ENCODE results near the gene CHPF.
A peak's percentile ranks its signal among the peaks of the same experiment; 100 is the strongest.

CHPF gene

DNA sequence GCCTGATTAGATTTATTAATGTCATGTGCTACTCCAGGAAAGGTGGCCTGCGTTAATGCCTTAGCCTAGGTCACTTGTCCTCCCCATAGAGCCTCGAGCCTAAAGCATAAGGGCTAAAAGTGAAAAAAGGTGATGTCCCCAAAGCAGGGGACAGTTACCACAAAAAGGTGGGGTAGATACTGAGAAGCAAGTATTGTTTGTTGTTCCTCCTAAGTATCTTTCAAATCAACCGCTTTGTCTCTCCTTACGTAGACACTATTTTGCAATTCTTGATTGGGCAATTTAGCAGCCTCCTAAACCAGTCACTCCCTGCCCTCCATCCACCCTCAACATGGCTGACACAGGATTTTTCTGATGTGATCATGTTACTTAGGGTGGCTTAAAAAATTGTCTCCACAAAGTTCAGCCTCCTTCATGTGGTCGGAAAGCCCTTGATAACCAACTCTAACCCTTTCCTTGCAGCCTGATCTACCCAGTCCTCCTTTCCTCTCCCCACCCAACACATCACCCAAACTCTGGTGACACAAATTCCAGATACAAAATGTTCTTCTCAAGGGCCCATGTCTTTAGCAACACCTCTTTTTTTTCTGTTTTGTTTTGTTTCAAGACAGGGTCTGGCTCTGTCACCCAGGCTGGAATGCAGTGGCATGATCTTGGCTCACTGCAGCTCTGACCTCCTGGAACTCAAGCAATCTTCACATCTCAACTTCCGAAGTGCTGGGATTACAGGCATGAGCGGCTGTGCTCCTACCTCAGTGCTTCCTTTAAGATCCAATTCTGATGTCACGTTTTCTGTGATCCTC lies 35.4 kb upstream of the CHPF start:
- peaks cover 7% of the 10 kb centered on the region for H3K27me3 Mint-ChIP-seq (ENCODE audit: low read depth)
- H3K9me3 Mint-ChIP-seq, result no peaks in the 10 kb centered on the region
- H3K36me3 Mint-ChIP-seq (ENCODE audit: low read depth), result no peaks in the 10 kb centered on the region
- H3K4me1 Mint-ChIP-seq, result peaks cover 33% of the 10 kb centered on the region
- TF ChIP-seq, protein P1, sequence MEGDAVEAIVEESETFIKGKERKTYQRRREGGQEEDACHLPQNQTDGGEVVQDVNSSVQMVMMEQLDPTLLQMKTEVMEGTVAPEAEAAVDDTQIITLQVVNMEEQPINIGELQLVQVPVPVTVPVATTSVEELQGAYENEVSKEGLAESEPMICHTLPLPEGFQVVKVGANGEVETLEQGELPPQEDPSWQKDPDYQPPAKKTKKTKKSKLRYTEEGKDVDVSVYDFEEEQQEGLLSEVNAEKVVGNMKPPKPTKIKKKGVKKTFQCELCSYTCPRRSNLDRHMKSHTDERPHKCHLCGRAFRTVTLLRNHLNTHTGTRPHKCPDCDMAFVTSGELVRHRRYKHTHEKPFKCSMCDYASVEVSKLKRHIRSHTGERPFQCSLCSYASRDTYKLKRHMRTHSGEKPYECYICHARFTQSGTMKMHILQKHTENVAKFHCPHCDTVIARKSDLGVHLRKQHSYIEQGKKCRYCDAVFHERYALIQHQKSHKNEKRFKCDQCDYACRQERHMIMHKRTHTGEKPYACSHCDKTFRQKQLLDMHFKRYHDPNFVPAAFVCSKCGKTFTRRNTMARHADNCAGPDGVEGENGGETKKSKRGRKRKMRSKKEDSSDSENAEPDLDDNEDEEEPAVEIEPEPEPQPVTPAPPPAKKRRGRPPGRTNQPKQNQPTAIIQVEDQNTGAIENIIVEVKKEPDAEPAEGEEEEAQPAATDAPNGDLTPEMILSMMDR (IDR thresholded peaks at IDR 0.05; ENCODE audit: unreplicated experiment in 3 of 3), result no peak
- peak overlapping the region; percentile 27 to 63 (median 38) for H3K27ac Mint-ChIP-seq
- H3K4me3 Mint-ChIP-seq, result peak overlapping the region in 1 of 3 experiments; percentile 48

DNA sequence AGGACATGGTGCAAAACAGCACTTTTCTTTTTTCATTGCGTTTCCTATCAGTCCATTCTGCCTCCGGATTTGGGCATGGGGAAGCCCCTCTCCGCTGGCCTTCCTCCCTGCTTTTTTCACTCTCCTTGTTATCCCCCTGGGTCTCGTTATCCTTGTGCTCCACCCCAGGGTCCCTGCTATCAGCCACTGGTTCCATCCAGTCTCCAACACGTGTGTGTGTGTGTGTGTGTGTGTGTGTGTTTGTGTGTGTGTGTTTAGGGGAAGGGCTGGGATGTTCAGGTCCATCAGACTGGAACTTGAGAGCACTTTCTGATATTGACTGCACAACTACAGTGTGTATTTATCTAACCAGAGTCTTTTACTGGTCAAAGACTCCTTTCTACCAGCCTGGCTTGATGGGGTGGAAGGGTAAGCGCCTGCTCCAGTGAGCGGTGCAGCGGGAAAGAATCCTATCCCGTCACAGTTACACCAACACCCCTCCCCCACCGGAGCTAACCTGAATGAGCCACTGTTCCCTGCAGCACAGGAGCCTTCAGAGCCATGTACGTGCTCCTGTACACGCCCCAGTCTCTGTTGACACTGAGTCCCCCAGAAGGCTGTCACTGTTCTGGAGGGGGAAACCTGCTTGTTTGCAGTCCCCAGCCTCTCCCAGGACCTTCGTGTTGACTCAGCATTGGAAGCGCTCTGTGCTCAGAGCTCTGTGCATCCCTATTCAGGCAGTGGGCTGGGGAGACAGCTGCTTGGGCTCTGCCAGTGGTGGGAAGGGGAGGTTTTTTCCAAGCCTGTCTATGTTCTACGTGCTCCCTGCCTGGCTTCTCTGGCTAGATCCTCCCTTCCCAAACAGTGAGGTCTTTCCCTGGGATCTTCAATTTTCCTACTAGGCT lies 33.1 kb upstream of the CHPF start:
- TF ChIP-seq, protein P1 (IDR thresholded peaks at IDR 0.05; ENCODE audit: unreplicated experiment in 3 of 3), result no peak
- peaks cover 45% of the 10 kb centered on the region for H3K4me1 Mint-ChIP-seq
- no peaks in the 10 kb centered on the region for H3K36me3 Mint-ChIP-seq (ENCODE audit: low read depth)
- H3K4me3 Mint-ChIP-seq, result peak overlapping the region; percentile 28 to 57 (median 37)
- peak overlapping the region; percentile 63 to 95 (median 64) for H3K27ac Mint-ChIP-seq
- H3K27me3 Mint-ChIP-seq (ENCODE audit: low read depth), result peaks cover 7% of the 10 kb centered on the region
- H3K9me3 Mint-ChIP-seq, result no peaks in the 10 kb centered on the region

DNA sequence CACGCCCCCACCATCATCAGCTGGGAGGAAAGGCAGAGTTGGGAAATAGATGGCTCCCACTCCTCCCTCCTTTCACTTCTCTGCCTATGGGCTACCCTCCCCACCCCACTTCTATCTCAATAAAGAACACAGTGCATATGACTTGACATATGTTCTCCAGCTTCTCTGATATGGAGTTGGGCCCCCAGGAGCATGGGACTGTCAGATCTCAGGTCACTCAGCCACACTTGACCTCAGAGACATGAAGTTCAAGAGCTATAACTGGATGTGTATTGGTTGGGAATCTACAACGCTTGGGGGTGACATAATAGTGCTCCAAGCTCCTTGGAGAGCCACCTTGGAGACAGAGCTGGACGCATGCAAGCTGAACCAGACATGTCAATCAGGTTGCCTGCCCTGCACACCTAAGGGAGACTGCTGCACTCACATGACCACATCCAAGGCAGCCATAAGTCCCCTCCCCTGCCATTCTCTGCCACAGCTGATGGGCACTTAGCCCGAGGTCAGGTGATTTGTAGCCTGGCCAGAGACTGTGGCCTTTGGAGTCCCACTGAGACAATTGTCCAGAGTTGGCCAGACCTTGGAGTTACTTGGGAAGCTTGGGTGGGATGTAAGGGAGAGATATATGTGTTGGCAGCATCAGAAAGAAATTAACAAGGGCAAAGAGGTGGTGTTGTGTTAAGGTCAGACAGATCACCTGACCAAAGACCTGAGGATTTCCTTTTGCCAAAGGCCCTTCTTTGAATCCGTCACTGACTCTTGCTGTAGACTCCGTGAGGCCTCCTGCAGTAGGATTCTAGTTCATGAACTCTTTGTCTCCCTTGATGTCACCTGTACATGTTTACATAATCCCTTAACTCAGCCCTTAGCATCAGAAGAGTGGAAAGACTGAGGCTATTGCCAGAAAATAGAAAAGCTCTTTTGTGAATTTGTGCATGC lies 32.2 kb upstream of the CHPF start:
- Mint-ChIP-seq H3K36me3 (ENCODE audit: low read depth) (no peaks in the 10 kb centered on the region), H3K4me3 (peak overlapping the region in 1 of 3 experiments; percentile 29), H3K27me3 (ENCODE audit: low read depth) (peaks cover 7% of the 10 kb centered on the region), H3K27ac (peak overlapping the region; percentile 63 to 95 (median 64)), H3K4me1 (peaks cover 48% of the 10 kb centered on the region), H3K9me3 (no peaks in the 10 kb centered on the region)
- TF ChIP-seq, protein P1 (IDR thresholded peaks at IDR 0.05; ENCODE audit: unreplicated experiment in 3 of 3), result no peak

DNA sequence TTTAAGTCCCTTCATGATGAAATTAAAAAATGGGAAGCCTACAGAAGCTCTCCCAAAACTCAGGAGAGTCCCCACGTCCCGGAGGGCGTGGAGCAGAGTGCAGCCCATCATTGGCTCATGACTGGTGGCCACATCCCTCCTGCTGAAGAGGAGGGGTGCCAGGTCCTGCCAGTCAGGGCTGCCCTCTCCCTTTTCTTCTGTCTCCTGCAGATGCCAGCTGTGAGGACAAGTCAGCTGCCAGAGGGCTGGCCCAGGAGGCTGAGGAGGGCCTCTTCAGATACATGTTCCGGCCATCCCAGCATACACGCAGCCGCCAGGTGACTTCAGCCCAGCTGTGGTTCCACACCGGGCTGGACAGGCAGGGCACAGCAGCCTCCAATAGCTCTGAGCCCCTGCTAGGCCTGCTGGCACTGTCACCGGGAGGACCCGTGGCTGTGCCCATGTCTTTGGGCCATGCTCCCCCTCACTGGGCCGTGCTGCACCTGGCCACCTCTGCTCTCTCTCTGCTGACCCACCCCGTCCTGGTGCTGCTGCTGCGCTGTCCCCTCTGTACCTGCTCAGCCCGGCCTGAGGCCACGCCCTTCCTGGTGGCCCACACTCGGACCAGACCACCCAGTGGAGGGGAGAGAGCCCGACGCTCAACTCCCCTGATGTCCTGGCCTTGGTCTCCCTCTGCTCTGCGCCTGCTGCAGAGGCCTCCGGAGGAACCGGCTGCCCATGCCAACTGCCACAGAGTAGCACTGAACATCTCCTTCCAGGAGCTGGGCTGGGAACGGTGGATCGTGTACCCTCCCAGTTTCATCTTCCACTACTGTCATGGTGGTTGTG lies 31.1 kb upstream of the CHPF start:
- H3K4me1 Mint-ChIP-seq, result peaks cover 51% of the 10 kb centered on the region
- H3K27ac Mint-ChIP-seq, result peak overlapping the region in 1 of 3 experiments; percentile 63
- TF ChIP-seq, protein P1 (IDR thresholded peaks at IDR 0.05; ENCODE audit: unreplicated experiment in 3 of 3), result no peak
- peaks cover 7% of the 10 kb centered on the region for H3K27me3 Mint-ChIP-seq (ENCODE audit: low read depth)
- peaks cover 3% of the 10 kb centered on the region for H3K36me3 Mint-ChIP-seq (ENCODE audit: low read depth)
- peak overlapping the region in 1 of 3 experiments; percentile 43 for H3K4me3 Mint-ChIP-seq
- no peaks in the 10 kb centered on the region for H3K9me3 Mint-ChIP-seq

DNA sequence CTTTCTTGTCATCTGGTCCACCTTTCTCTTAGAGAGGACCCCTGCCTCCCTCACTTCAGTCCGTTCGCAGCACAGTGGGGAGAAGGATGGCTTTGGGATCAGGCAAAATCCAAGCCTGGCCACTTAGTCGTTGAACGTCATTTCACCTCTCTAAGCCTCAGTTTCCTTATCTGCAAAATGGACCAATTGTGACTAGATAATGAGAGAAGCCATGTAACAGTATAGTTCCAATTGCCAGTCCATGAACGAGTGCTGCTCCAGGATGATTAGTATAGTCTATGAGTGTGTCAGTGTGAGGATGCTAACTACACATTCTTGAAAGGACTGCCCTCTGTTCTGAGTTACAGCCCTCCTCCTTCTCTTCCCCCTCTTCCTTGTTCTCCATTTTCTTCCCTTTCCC lies 29.6 kb upstream of the CHPF start:
- TF ChIP-seq, protein P1 (IDR thresholded peaks at IDR 0.05; ENCODE audit: unreplicated experiment in 3 of 3), result no peak
- Mint-ChIP-seq H3K9me3 (no peaks in the 10 kb centered on the region), H3K36me3 (ENCODE audit: low read depth) (peaks cover 11% of the 10 kb centered on the region), H3K4me1 (peaks cover 51% of the 10 kb centered on the region), H3K4me3 (peak overlapping the region; percentile 42 to 74 (median 71)), H3K27ac (peak overlapping the region; percentile 54 to 85 (median 63)), H3K27me3 (ENCODE audit: low read depth) (peaks cover 7% of the 10 kb centered on the region)
